G401.6 (cell line): ENCODE data around the gene ZNF592.

ENCODE experiments used
- FAIRE-seq: peaks from 2 replicates; lab custom pipeline; 2012; peaks lifted over from hg19 to GRCh38; lab: Jason Lieb, UNC

ZNF592 gene

DNA sequence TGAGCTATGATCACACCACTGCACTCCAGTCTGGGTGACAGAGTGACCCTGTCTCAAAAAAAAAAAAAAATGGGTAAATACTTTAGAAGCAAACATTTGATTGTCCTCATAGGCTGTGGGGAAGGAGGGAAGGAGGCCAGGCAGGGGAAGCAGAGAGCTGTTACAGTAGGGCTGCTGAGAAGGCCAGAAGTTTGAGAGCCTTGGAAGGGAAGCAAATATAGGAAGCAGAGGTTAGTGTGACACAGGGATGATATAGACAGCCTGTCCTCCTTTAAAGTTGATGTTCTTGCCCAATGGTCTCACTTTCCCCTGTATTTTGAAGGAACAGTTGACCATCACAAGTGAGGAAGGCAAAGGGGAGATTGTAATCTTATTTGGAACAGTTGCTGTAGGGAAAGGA is 63.4 kb downstream of the ZNF592 start:
- no peak for FAIRE-seq

DNA sequence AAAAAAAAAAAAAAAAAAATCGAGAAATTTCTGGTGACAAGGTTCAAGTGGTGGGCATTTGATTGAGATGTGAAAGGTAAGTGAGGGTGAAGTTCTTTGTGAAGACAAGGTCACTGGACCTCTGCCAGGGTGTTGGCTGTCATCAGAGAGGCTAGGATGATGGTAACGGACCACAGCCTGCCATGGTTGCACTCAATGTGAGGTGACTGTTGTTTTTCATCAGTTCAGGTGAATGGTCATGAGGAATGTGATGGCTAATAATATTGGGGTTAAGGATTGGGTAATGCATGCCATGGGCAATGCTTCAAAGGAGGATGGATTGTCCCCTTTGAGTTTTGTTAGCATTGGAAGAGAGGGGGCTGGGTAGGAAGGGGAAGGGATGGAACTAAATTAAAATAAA is 64.5 kb downstream of the ZNF592 start:
- FAIRE-seq, result no peak

DNA sequence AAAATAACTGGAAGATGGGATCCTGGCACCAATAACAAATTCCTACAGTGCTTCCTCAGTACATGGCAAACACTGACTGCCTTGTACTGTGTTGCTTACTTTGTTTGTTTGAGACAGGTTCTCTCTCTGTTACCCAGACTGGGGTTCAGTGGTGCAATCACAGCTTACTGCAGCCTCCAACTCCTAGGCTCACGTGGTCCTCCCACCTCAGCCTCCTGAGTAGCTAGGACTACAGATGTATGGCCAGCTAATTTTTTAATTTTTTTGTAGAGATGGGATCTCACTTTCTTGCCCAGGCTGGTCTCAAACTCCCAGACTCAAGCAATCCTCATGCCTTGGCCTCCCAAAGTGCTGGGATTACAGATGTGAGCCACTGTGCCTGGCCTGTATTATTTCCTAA is 65.0 kb downstream of the ZNF592 start:
- no peak for FAIRE-seq

DNA sequence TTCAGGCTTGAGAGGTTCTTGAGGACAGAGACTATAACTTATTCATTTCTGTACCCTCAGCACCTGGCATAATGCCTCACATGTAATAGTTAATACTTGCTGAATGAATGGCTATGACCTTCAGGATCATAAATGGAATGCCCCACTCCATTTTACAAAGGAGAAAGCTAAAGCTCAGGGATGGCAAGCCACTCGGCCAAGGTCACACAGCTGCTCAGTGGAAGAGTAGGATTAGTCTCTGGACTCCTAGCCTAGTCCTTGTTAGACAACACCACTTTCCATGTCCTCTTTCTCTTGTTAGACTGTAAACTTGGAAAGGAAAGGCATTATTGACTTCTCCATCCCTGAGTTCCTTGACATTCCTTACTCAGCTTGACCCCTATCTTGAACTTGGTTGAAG is 65.5 kb downstream of the ZNF592 start:
- FAIRE-seq, result no peak

DNA sequence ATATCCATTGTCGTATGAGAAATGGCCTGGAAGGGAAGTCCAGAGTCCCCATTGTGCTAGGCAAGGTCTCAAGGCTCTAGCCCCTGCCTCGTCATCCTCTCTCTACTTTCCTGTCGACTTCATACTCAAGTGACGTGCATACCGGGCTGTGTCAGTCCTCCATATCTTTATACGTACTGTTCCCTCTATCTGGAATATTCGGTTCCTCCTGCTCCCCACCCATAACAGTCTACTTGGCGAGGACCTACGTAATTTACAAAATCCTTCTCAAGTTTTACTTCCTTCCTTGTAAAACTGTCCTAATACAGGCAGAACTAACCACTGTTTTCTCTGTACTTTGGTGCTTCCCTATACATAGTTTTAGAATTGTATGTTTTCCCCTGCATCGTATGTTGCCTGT is 66.5 kb downstream of the ZNF592 start:
- no peak for FAIRE-seq

DNA sequence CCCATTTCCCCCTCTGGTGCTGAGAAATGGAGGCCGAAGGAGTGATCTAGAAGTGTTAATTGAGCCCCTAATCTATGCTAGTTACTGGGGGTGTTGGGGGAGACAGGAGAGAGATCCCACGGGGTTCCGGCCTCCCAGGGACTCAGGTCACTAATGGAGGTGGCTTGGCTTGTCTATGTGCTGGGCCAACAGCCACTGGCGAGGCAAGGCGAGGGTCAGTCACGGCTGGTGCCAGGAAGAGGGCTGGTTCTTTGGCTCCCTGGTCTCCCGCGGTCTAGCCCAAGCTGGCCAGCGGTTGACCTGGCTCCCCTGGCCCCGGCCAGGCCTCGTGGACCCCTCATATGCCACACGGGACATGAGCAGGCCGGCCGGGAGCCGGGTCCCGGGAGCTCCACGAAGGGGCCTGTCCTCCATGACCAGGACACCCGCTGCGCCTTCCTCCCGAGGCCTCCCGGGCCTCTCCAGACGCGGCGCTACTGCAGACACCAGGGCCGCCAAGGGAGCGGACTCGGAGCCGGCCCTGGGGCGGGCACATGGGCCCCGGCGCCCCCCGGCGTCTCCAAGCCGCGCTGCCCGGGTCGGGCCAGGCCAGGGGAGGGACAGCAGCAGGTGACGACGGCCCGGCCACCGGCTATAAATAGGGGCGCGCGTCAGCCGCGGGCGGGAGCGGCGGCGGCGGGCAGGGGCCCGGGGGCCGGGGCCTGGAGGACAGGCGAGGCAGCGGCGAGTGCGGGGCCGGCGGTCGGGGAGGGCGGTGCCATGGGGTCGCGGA is 68.5 kb downstream of the ZNF592 start, which contains the start of gene ALPK3:
TSS of gene ALPK3 (plus strand) at position 663 of the 772 bp plus-strand sequence. CDS start at position 760, 97 bp downstream.
- no peak for FAIRE-seq

DNA sequence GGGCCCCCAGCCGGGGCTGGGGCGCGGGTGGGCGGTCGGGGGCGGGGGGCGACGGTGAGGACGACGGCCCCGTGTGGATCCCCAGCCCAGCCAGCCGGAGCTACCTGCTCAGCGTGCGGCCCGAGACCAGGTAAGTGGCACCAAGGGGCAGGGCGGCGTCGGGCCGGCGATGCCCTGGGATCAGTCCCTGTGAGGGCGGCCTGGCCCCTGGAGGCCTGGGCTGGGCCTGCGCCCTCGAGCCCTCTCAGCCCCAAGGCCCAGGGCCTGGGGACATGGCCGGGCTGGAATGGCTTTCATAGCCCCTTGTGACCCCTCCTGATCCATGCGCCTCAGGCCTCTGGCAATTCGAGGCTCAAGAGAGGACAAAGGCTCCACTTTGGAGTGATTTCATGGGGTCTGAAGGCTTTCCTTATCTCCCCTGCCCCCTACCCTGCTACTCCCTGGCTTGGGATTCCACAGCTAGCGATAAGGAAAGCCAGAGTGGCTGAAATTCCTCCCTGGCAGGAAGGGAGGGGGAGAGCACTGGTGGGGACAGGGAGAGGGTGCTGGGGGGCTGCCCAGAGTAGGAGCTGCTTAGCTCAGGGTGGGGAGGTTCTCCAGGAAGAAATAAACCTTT is 69.2 kb downstream of the ZNF592 start:
- no peak for FAIRE-seq

DNA sequence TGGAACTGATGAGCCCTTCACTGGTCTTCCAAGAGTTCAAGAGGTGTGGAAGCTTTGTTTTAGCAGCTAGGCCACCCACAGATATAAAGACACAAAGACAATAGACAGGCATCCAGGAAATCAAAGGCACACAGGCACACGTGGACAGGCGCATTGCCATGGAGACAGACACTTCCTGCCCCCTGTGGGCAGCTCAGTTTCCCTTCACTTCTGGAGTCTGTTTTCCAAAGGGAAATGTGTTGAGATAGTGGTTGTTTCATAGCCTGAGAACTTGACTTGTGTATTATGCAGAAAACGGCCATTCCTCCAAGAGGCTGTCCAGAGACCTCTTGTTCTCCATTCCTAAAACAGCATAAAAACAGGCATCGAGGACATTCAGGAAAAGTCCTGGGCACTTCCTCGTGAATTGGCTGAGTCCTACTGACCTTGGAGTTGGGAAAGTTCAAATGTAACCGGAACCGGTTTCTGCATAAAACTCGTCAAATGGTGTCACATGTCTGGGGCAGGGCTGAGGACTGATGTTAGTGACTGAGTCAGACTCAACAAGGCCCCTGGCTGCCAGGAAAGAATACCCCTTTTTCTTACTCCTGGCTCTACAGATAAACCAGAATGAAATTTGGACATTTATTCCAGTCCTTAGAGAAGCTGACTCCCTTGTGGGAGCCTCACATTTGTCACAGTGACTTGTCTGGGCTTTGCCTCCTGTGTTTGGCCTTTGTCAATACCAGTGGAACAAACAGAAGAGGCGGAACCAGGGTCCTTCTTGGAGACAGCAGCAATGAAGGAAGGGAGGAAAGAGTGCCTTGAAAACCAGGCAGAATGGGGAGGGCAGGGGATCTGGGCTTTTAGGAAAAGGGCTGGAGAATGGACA is 70.1 kb downstream of the ZNF592 start:
- no peak for FAIRE-seq

DNA sequence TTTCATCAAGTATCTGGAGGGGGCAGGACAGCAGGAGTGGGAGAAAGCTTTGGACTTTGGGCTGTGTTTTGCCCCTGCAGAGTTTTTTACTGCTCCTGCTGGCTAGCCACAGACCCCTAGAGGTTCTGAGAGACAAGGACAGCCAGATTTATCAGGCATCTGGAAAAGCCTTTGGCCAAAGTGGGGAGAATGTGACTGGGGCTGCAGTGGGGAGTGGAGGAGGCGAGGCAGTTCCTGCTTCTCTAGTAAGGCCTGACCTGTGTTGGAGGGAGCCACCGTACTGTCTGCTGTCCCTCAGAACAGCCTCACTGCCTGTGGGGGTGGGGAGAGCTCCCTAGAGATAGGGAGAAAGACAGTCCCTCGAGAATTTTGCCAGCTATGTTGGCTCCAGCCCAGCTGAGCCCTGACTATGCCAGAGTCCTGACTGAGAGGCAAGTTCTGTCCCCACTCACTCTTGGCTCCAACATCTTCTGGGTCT is 70.9 kb downstream of the ZNF592 start:
- no peak for FAIRE-seq

DNA sequence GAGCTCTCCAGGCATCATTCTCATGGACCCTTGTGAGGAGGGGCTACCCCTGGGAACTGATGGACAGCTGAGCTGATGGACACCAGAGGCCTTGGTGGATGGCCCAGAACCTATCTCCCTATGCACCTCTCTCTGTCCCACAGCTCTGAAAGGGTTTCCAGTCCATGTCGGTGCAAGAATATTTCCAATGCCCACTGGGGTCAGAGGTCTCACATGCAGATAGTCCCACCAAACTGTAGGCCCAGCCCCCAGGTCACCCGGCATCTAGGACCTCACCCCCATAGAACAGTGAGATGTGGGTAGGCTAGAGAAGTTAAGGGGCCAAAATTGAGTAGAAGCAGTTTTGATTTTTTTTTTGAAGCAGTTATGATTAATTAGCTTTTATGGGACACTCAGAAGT is 71.4 kb downstream of the ZNF592 start:
- FAIRE-seq, result no peak

DNA sequence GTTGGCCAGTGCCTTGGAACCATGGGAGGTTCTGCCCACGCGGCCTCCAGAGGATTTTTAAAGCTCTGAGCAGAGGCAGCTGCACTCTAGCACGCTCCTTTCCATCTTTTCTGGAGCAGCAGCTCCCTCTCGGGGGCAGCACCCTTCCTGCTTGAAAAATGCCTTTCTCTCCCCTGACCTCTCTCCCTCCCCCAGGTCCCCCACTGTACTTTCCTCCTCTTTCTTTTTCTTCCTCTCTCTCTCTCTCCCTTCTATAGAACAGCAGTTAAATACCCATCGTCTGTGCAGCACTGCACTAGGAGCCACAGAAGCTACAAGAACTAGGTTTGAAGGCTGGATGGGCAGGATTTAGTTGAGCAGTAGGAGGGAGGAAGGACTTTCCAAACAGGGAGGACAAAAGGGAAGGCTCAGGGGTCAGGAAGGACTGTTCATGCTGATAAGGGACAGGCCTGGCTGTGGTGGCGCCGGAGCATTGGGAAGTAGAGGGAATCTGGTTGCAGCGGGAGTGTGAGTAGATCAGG is 73.2 kb downstream of the ZNF592 start:
- no peak for FAIRE-seq

DNA sequence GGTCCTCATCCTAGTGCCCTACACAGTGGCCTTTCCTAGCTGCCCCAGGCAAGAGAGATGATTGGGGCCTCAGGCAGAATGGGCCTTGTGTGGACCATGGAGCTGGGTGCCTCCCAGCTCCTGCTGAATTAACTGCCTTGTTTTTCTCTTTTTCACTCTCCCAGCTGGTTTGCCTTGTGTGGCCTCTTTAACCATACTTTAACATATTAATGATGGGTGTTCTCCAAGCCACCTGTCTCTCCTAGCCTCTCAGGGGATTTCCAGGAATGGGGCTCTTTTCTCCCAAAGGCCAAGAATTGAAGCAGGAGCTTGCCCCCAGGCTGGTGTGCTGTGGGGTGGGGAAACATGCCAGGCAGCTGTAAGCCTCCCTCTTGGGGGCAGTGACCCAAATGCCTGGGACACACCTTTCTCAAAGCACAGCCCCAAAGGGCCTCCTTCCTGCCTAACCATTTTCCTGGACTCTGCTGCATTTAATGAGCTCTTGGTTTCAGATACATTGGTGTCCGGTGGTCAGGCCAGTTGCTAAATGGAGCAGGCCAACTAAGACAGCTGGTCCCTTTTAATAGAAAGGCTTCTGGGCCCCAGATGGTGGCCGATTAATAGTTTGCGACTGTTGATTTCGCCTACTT is 74.4 kb downstream of the ZNF592 start:
- FAIRE-seq, result no peak

DNA sequence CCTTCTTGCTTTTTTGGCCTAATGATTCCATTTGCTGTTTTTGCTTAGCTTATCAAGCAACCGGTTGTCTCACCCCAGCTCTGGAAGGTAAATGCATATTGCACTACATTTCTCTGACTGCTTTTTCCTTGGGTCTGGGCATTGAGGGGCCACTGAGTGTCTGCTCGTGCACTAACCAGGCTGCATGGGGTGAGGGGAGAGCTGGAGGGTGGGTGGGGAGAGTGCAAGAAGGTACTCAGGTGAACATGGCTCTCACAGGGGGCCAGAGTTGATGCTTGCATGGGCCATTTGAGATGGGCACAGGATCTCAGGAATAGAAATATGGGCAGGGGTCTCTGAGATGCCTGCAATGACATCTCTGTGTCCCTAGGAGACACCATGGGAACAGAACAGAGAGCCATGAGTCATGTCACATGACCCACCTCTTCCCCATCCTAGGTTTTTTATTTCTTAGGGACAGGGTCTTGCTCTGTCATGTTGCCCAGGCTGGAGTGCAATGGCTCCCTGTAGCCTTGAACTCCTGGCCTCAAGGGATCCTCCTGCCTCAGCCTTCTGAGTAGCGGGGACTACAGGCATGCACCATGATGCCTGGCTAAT is 75.0 kb downstream of the ZNF592 start:
- FAIRE-seq, result no peak

DNA sequence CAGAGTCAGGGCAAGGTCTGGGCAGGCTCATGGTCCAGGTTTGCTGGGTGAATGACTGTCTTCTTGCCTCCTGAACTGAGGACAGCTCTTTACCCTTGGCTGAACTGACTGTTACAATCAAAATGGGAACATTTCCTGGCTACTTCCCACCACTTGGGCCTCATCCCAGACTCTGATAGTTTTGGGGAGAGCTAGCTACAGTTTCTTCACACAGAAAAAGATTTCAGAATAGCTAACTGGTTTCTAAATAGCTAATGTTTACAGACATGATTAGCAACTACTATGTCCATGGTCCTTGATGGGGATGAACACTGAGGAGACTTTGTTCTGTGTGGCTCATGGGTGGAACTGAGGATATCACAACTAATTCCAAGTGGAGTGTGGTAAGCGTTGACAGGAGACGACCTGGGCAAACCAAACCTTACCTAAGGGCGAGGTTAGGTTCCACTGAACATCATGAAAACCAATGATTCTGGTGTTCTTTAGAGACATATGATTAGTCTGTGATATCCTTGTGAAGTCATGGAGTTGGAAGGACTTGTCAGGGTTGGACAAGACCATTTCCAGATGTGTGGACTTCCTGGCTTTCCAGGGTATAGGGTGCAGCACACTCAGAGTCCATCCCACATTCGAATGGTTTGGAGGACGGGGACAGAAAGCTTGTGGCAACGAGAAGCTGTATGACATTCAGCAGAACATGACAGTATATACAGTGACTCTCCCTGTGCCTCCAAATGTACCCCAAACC is 76.0 kb downstream of the ZNF592 start:
- no peak for FAIRE-seq

DNA sequence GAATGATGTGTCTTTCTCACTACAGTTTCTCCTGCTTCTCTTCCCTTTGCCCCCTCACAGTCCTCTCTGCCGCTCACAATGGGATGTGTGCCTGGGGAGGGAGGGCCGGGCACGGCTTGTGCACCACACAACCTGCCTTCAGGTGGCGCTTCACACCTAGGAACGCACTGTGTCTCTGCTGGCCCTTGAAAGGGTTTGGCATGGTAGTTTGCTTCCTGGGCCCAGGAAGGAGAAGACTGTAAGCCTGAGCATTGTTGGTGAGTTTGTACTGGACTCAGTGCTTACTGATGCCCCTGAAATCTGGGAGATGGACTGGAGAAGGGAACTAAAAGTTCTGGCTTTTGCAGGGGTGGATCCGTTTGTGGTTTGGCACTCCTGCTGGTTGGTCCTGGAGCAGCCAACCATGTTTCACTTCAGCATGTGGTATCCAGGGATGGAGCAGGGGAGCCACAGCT is 78.0 kb downstream of the ZNF592 start:
- FAIRE-seq, result no peak

DNA sequence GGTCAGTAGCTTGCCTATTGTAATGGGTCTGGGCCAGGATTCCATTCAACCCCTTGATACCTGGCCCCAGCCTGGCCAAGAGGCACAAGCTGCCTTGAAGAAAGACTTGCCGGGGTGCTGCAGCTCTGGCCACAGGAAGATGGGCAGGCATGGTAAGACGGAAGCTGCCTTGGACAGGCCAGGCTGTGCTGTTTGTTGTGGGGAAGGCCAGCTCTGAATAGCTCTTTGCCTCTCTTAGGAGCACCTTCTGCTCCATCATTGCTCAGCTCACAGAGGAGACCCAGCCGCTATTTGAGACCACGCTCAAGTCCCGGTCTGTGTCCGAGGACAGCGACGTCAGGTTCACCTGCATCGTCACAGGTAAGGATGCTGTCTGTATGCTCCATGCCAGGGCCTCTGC is 78.9 kb downstream of the ZNF592 start:
- no peak for FAIRE-seq

DNA sequence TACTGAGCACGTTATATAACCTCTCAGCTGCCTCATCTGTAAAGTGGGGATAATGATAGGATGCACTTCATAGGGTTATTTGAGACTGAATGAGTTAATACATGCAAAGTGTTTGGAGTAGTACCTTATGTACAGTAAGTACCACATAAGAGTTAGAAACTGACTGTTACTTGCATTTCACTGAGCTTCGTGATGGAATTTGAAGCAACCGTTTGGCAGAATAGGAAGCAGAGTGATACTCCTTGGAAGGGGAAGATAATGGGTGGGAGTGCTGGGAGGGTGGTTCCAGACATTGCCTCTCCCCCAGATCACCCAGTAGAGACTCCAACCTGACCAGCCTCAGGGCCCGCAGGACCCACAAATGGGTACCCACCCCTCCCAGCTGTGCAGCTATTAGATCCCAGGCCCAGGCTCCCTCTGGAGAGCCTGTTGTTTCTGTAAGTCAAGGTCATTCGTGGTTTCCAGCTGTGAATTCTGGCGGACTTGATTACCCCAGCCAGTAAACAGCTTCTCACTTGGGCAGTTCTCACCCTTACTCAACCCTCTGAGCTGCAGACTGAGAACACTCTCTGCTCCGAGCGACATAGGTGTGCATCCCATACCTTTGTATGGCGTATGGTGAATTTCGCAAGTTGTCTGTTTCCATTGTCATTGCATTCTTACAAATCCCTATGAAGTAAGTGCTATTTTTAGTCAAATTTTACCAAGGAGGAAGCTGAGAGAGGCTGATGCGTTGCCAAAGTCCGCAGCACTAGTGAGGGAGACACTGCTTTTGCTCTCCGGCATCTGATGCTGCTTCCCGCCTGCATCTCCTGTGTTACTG is 79.9 kb downstream of the ZNF592 start:
- FAIRE-seq, result no peak

DNA sequence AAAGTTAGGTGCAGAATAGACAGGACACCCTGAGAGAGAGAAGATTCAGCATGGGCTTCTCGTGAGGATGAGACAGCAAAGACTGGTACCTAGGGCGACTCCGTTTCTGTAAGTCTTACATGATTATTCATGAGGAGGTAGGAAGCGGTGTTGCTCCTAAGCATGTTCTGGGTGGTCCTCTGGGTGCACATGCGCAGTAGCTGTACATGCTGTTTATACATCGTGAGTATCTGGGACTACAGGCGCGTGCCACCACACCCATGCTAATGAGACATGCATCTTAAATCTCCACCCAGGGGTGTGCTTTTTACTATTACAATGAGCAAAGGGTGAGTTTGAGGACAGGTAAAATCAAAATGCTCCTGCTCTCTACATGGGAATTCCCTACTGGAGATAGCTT is 81.0 kb downstream of the ZNF592 start:
- no peak for FAIRE-seq

DNA sequence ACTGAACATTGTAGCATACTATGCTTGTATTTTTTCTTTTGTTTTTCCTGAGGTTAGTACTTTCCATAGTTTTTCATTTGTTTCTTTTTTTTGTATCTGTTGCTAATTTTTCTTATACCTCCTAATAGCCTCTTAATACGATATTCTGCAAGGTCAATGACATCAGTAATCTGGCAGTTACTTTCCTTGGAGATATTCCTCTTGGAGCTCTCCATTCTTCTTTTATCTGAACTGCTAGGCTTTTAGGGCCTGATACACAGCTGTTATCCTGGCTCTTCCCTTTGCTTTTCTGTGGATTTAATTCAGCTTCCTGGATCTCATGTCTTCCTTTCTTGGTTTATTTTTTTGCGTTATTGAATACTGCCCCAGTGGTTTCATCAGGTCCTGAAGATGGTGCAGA is 81.6 kb downstream of the ZNF592 start:
- no peak for FAIRE-seq

DNA sequence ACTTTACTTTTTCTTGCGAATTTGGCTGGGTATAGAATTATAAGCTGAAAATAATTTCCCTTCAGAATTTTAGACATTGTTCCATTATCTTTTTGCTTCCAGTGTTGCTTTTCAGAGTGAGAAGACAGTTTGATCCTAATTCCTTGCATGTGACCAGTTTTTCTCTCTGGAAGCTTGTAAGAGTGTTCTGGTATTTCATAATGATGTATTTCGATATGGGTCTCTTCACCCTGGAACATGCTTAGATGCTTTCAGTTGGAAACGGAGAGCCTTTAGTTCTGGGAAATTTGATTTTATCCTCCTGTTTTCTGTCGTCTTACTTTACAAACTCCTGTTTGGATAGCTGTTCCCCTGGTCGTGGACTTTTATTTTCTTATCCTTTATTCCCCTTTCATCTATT is 82.6 kb downstream of the ZNF592 start:
- FAIRE-seq, result no peak
